ENCODE measurements around the gene CCN6. TPM values are rescaled to one million over a fixed set of nuclear protein-coding genes. Genes with fewer than 3 reads are reported as not detected.

The CCN6 gene
- total RNA-seq, 6 experiments from 2014 or later: not detected

GRCh38 chr6:112022749-112023148, 31.2 kb upstream of the CCN6 start:
- Mint-ChIP-seq H3K27me3 (ENCODE audit: insufficient read depth) (peaks cover 2% of the 10 kb centered on the region; the same call in 1 of the 2 replicates), H3K36me3 (ENCODE audit: low read depth) (peaks cover 13% of the 10 kb centered on the region), H3K9me3 (peaks cover 13% of the 10 kb centered on the region), H3K27ac (no peak overlapping the region), H3K4me3 (no peak overlapping the region), H3K4me1 (ENCODE audit: low read depth) (peaks cover 23% of the 10 kb centered on the region)
- no peak for DNase-seq
- TF ChIP-seq, protein P1, sequence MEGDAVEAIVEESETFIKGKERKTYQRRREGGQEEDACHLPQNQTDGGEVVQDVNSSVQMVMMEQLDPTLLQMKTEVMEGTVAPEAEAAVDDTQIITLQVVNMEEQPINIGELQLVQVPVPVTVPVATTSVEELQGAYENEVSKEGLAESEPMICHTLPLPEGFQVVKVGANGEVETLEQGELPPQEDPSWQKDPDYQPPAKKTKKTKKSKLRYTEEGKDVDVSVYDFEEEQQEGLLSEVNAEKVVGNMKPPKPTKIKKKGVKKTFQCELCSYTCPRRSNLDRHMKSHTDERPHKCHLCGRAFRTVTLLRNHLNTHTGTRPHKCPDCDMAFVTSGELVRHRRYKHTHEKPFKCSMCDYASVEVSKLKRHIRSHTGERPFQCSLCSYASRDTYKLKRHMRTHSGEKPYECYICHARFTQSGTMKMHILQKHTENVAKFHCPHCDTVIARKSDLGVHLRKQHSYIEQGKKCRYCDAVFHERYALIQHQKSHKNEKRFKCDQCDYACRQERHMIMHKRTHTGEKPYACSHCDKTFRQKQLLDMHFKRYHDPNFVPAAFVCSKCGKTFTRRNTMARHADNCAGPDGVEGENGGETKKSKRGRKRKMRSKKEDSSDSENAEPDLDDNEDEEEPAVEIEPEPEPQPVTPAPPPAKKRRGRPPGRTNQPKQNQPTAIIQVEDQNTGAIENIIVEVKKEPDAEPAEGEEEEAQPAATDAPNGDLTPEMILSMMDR (IDR thresholded peaks at IDR 0.05): no peak

GRCh38 chr6:112024464-112024863, 29.4 kb upstream of the CCN6 start:
- Mint-ChIP-seq H3K27ac (no peak overlapping the region), H3K4me1 (ENCODE audit: low read depth) (peaks cover 22% of the 10 kb centered on the region), H3K27me3 (ENCODE audit: insufficient read depth) (peaks cover 2% of the 10 kb centered on the region; the same call in 1 of the 2 replicates), H3K4me3 (no peak overlapping the region), H3K9me3 (peaks cover 13% of the 10 kb centered on the region), H3K36me3 (ENCODE audit: low read depth) (peaks cover 13% of the 10 kb centered on the region)
- no peak for DNase-seq
- TF ChIP-seq, protein P1 (IDR thresholded peaks at IDR 0.05): no peak

DNA sequence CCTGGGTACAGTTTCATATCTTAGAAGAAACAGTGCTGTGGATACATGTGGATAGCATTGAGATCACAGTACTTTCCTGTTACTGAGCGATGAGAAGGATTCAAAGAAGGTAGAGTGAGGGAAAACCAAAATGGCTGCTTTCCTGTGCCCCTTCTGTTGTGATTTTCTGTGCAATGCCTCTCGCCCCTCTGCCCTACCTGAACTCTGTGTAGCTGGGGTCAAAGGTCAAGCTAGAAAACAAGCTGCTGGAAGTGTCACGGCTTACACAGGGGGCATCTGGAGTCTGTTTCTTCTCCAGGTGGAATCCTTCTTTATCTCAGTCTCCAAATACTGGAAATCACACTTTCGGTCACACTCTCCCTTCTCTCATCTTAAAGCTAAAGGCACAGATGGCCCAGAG, 27.0 kb upstream of the CCN6 start:
- no peak overlapping the region for H3K27ac Mint-ChIP-seq
- H3K27me3 Mint-ChIP-seq (ENCODE audit: insufficient read depth): peaks cover 2% of the 10 kb centered on the region; the same call in 1 of the 2 replicates
- peaks cover 13% of the 10 kb centered on the region for H3K9me3 Mint-ChIP-seq
- TF ChIP-seq, protein P1 (IDR thresholded peaks at IDR 0.05): no peak
- no peak for DNase-seq
- peaks cover 13% of the 10 kb centered on the region for H3K36me3 Mint-ChIP-seq (ENCODE audit: low read depth)
- H3K4me3 Mint-ChIP-seq: no peak overlapping the region
- peaks cover 26% of the 10 kb centered on the region for H3K4me1 Mint-ChIP-seq (ENCODE audit: low read depth)

DNA sequence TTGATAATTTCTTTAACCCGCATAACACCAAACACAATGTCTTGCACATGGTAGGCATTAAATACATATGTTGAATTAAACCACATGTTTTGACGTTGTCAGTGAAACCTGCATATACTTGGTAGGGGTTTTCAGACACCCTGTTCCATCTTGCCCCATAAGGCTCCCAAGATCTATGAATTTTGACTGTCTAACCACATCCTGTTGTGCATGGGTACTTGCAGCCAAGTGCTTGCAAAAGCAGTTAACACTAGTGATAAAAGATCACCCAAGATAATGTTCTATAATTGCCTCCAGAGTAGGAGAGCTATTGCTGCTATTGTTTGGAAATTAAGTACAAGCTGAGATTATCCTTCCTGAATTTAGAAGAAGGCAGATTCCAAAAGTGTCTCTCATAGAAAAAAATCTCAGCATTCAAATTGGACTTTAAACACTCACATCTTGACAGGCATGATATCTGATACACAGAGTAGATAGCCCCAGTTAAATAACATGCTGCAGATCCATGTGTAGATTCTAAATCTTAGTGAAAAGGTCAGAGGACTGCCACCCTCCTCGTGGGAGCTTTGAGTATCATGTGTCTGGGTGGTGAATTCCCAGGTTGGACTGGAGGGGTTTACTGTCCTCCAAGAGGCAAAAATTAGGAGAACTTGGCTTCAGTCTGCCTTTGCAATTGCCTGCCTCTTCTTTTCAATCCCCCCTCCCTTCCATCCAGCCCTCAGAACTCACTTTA, 25.8 kb upstream of the CCN6 start:
- Mint-ChIP-seq H3K36me3 (ENCODE audit: low read depth) (peaks cover 13% of the 10 kb centered on the region), H3K4me1 (ENCODE audit: low read depth) (peaks cover 26% of the 10 kb centered on the region), H3K9me3 (peaks cover 13% of the 10 kb centered on the region), H3K4me3 (no peak overlapping the region), H3K27me3 (ENCODE audit: insufficient read depth) (peaks cover 4% of the 10 kb centered on the region; the same call in 1 of the 2 replicates), H3K27ac (peak overlapping the region; percentile 0; the same call in 1 of the 2 replicates)
- DNase-seq: no peak
- TF ChIP-seq, protein P1 (IDR thresholded peaks at IDR 0.05): no peak

DNA sequence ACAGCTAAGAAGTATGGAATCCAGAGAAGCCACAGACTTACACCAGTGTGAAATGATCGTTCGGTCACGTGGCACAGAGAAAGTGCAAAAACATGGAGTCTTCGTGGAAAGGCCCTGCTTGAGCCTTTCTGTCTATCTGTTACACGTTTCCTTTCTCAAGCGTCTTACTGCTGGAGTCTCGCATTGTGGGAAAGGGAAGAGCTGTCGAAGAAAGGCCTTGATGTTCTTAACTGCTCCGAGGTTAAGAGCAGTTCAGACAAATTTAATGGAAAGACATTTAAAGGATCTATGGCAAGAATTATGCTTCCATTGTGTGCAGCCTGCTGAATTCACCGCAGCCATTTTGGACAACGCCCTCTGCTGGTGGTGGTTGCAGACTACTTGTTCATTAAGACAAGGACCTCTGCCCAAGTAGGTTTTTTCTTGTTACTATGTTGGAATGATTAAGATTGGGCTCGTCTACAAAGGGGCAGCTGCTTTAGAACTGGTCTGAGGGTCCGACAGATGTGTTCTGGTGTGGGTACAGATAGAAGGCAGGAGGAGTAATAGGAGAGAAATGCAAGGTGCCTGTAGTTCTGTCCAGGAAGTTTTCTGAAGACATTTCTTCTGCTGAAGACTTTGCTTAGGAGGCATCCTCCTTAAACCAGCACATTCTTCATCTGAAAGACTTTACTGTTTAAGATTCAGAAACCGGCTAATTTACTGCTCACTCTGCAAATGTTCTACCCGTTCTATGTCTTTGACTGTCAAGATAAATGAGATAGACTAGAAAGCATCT, 24.7 kb upstream of the CCN6 start:
- H3K4me1 Mint-ChIP-seq (ENCODE audit: low read depth): peaks cover 26% of the 10 kb centered on the region
- DNase-seq: peak; percentile 32
- TF ChIP-seq, protein P1 (IDR thresholded peaks at IDR 0.05): peak; percentile 89
- no peak overlapping the region for H3K27ac Mint-ChIP-seq
- H3K4me3 Mint-ChIP-seq: no peak overlapping the region
- peaks cover 5% of the 10 kb centered on the region for H3K9me3 Mint-ChIP-seq
- H3K36me3 Mint-ChIP-seq (ENCODE audit: low read depth): peaks cover 5% of the 10 kb centered on the region
- H3K27me3 Mint-ChIP-seq (ENCODE audit: insufficient read depth): peaks cover 4% of the 10 kb centered on the region; the same call in 1 of the 2 replicates

Measured in HFFc6 (cell line).